HG03432 (cell line): ENCODE data around the gene POLR1F.
"Not testable (repeated sequence)": the region's sequence is repeated elsewhere in the genome, so short reads cannot be mapped to it uniquely, and the experiment has no call there.

Experiments
- ATAC-seq: cut with Tn5 transposase; IDR thresholded peaks from one replicate; pipeline ENCODE4 v1.9.1; 2021; ENCODE audit warnings: mild to moderate bottlenecking, moderate library complexity; ENCODE audit not compliant: unreplicated experiment

Gene POLR1F

GRCh38 chr7:19708397-19709248, at the start of gene POLR1F:
Gene POLR1F, minus strand, starts transcription at chr7:19709037. Its CDS starts 21 bp downstream, at chr7:19709016.
- ATAC-seq: peak; percentile 99

GRCh38 chr7:19754521-19755116, 45.8 kb upstream of the POLR1F start:
- no peak for ATAC-seq

GRCh38 chr7:19752020-19752419, 43.2 kb upstream of the POLR1F start:
- ATAC-seq: no peak

GRCh38 chr7:19749658-19750057, 40.8 kb upstream of the POLR1F start:
- no peak for ATAC-seq

- ATAC-seq: no peak
Observed at GRCh38 chr7:19747740-19748339, 39.0 kb upstream of the POLR1F start.

- no peak for ATAC-seq
Observed at GRCh38 chr7:19744075-19744474, 35.2 kb upstream of the POLR1F start.

- ATAC-seq: no peak
Observed at GRCh38 chr7:19728716-19729115, 19.9 kb upstream of the POLR1F start.

GRCh38 chr7:19725770-19726169, 16.9 kb upstream of the POLR1F start:
- ATAC-seq: no peak

- no peak for ATAC-seq
Observed at GRCh38 chr7:19715499-19715898, 6.7 kb upstream of the POLR1F start.

- no peak for ATAC-seq
Observed at GRCh38 chr7:19713676-19714075, 4.8 kb upstream of the POLR1F start.

GRCh38 chr7:19709249-19709578, 377 bp upstream of the POLR1F start:
- ATAC-seq: no peak

GRCh38 chr7:19707240-19707639, 1.6 kb downstream of the POLR1F start:
- no peak for ATAC-seq

- ATAC-seq: no peak
Observed at GRCh38 chr7:19705663-19706062, 3.2 kb downstream of the POLR1F start.

- no peak for ATAC-seq
Observed at GRCh38 chr7:19701471-19701870, 7.4 kb downstream of the POLR1F start.

- no peak for ATAC-seq
Observed at GRCh38 chr7:19700936-19701335, 7.9 kb downstream of the POLR1F start.

- no peak for ATAC-seq
Observed at GRCh38 chr7:19698331-19698730, 10.5 kb downstream of the POLR1F start.

GRCh38 chr7:19696926-19697325, 11.9 kb downstream of the POLR1F start:
- ATAC-seq: no peak

GRCh38 chr7:19692111-19692828, 16.6 kb downstream of the POLR1F start:
- ATAC-seq: no peak

GRCh38 chr7:19690736-19691135, 18.1 kb downstream of the POLR1F start:
- ATAC-seq: no peak

- ATAC-seq: not testable (repeated sequence)
Observed at GRCh38 chr7:19689130-19689529, 19.7 kb downstream of the POLR1F start.

- no peak for ATAC-seq
Observed at GRCh38 chr7:19681596-19681995, 27.2 kb downstream of the POLR1F start.
